A549 (cell line): ENCODE data around the gene IGSF22. TPM values are rescaled to one million over a fixed set of nuclear protein-coding genes. Genes with fewer than 3 reads are reported as not detected.
A peak's percentile ranks its signal among the peaks of the same experiment; 100 is the strongest.

Source experiments
- ATAC-seq, 2 experiments: fragments of 200-7000 bp in 1 of 2; fragments of >200 bp in 1 of 2; cut with Nextera tagmentation in 1 of 2; cut with Tn5 transposase in 1 of 2; 3 replicates each; pipeline versions ENCODE4 v1.8.0 to v1.9.1; 2018 to 2020; ENCODE audit warnings: mild to moderate bottlenecking in 1 of 2, moderate library complexity in 1 of 2
- CTCF ChIA-PET: fragments of 300-600 bp; sonication (Branson Sonifier 250); formaldehyde crosslinking; extraction: SDS; loops from one replicate; lab custom pipeline; 2021; ENCODE audit warnings: antibody characterized with exemption, inconsistent platforms; lab: Yijun Ruan, JAX
- POLR2A ChIA-PET: fragments of 350-600 bp; formaldehyde crosslinking; extraction: SDS; loops from one replicate; lab custom pipeline; 2021; ENCODE audit warnings: antibody characterized with exemption, inconsistent platforms; lab: Yijun Ruan, JAX
- DNase-seq, 2 experiments: peaks; one replicate each; pipeline versions ENCODE4 v3.0.0 to v3.0.0-alpha.2; 2011 to 2016; ENCODE audit warnings: low read depth in 1 of 2, low spot score in 1 of 2
- FAIRE-seq: peaks from 2 replicates; lab custom pipeline; 2011; peaks lifted over from hg19 to GRCh38; lab: Jason Lieb, UNC
- H3K27ac ChIP-seq, 2 experiments: fragments of >200 bp; sonication (Bioruptor Twin); formaldehyde crosslinking; 3 replicates each; pipeline ENCODE4 v1.5.1; 2016 to 2017
- H3K4me1 ChIP-seq: fragments of >200 bp; sonication (Bioruptor Twin); formaldehyde crosslinking; 3 replicates; pipeline ENCODE4 v1.6.1; 2016
- H3K4me2 ChIP-seq: fragments of >200 bp; sonication (Bioruptor Twin); formaldehyde crosslinking; 3 replicates; pipeline ENCODE4 v1.6.1; 2016
- H3K4me3 ChIP-seq: fragments of >200 bp; sonication (Bioruptor Twin); formaldehyde crosslinking; 3 replicates; pipeline ENCODE4 v1.5.1; 2016
- H3K9me3 ChIP-seq: fragments of >200 bp; sonication (Bioruptor Twin); formaldehyde crosslinking; 3 replicates; pipeline ENCODE4 v1.6.1; 2016
- CBX8 ChIP-seq: fragments of 200-600 bp; sonication (generic); IDR thresholded peaks from 2 replicates; pipeline ENCODE4 v1.6.1; 2016
- CHD2 ChIP-seq: fragments of 150-350 bp; IDR thresholded peaks from 2 replicates; pipeline ENCODE4 v1.6.1; 2014; ENCODE audit warnings: low read length; ENCODE audit not compliant: partially characterized antibody
- EHMT2 ChIP-seq: fragments of 200-600 bp; sonication (generic); IDR thresholded peaks from 2 replicates; pipeline ENCODE4 v1.6.1; 2016; ENCODE audit warnings: antibody characterized with exemption, low read depth, mild to moderate bottlenecking, moderate library complexity
- ESRRA ChIP-seq: fragments of 150-350 bp; IDR thresholded peaks from 2 replicates; pipeline ENCODE4 v1.6.1; 2014; ENCODE audit warnings: mild to moderate bottlenecking, low read length, borderline replicate concordance
- FOSB ChIP-seq: fragments of 250-450 bp; sonication (Bioruptor Pico); IDR thresholded peaks from 2 replicates; pipeline ENCODE4 v1.5.0; 2020; ENCODE audit warnings: mild to moderate bottlenecking, moderate library complexity
- FOSL2 ChIP-seq, 2 experiments: fragments of 450-650 bp in 1 of 2; fragments of >200 bp in 1 of 2; sonication (Bioruptor Twin) in 1 of 2; formaldehyde crosslinking; IDR thresholded peaks; 2 replicates each; pipeline versions ENCODE4 v1.5.0 to v1.6.1; 2016 to 2020; ENCODE audit warnings: mild to moderate bottlenecking in 1 of 2, moderate library complexity in 1 of 2
- HDAC2 ChIP-seq: fragments of 200-600 bp; sonication (generic); IDR thresholded peaks from 2 replicates; pipeline ENCODE4 v1.6.1; 2016
- HEYL ChIP-seq: fragments of 250-450 bp; sonication (Bioruptor Pico); IDR thresholded peaks from 2 replicates; pipeline ENCODE4 v1.8.0; 2021; ENCODE audit warnings: mild to moderate bottlenecking, moderate library complexity
- KDM1A ChIP-seq: fragments of 200-600 bp; sonication (generic); IDR thresholded peaks from 2 replicates; pipeline ENCODE4 v1.6.1; 2016; ENCODE audit warnings: low read depth, mild to moderate bottlenecking
- MAFK ChIP-seq: fragments of 450-650 bp; IDR thresholded peaks from 2 replicates; pipeline ENCODE4 v1.6.1; 2014; ENCODE audit not compliant: partially characterized antibody
- PHF8 ChIP-seq: fragments of 200-600 bp; sonication (generic); IDR thresholded peaks from 2 replicates; pipeline ENCODE4 v1.6.1; 2016; ENCODE audit warnings: low read depth, mild to moderate bottlenecking, antibody characterized with exemption, moderate library complexity, borderline replicate concordance
- POLR2A ChIP-seq: IDR thresholded peaks from 2 replicates; pipeline ENCODE4 v1.6.1; 2012; ENCODE audit warnings: mild to moderate bottlenecking, low read length
- RCOR1 ChIP-seq: fragments of 150-350 bp; IDR thresholded peaks from 2 replicates; pipeline ENCODE4 v1.6.1; 2014; ENCODE audit warnings: antibody characterized with exemption, low read length, low read depth
- RNF2 ChIP-seq: fragments of 200-600 bp; sonication (generic); IDR thresholded peaks from 2 replicates; pipeline ENCODE4 v1.6.1; 2016; ENCODE audit warnings: low read depth, mild to moderate bottlenecking, antibody characterized with exemption, moderate library complexity, borderline replicate concordance
- SREBF2 ChIP-seq: fragments of 450-650 bp; IDR thresholded peaks from 2 replicates; pipeline ENCODE4 v1.6.1; 2014; ENCODE audit warnings: mild to moderate bottlenecking, moderate library complexity
- TP53 ChIP-seq: fragments of 250-450 bp; sonication (Bioruptor Pico); IDR thresholded peaks from 2 replicates; pipeline ENCODE4 v1.5.0; 2021; ENCODE audit warnings: mild to moderate bottlenecking, moderate library complexity
- ZC3H11A ChIP-seq: fragments of 450-650 bp; IDR thresholded peaks from 2 replicates; pipeline ENCODE4 v1.6.1; 2014; ENCODE audit warnings: antibody characterized with exemption, mild to moderate bottlenecking
- ZNF302 ChIP-seq: fragments of 250-450 bp; sonication (Bioruptor Pico); IDR thresholded peaks from 2 replicates; pipeline ENCODE4 v1.9.0; 2021; ENCODE audit warnings: inconsistent platforms, mild to moderate bottlenecking, moderate library complexity
- ZSCAN20 ChIP-seq: fragments of 250-450 bp; sonication (Bioruptor Pico); IDR thresholded peaks from 2 replicates; pipeline ENCODE4 v1.8.0; 2022; ENCODE audit warnings: mild to moderate bottlenecking, moderate library complexity
- WGBS: methylation state at CpG from one replicate; pipeline ENCODE4 v1.1.6; 2017; ENCODE audit errors: missing lambda C conversion rate; 5-methylcytosine and 5-hydroxymethylcytosine counted together
- polyA plus RNA-seq, 4 experiments: library from polyadenylated mRNA; depleted of rRNA in 3 of 4; stranded (reverse); fragments of >200 nt; fragmentation: RNase III in 1 of 4; extraction: RNeasy Plus Mini Kit Qiagen cat#74134 plus additional on column Dnase treatment in 1 of 4; gene quantifications; 2 replicates in 3 of 4; 3 replicates in 1 of 4; pipeline ENCODE4 v1.2.3, GENCODE V29; 2011 to 2017
- TF ChIP-seq, protein P1 (sequence below): fragments of 450-650 bp; IDR thresholded peaks from 2 replicates; pipeline ENCODE4 v1.6.1; 2014; ENCODE audit warnings: antibody characterized with exemption

IGSF22 gene
- polyA plus RNA-seq, 2 of the 4 experiments (the other 2 are of a cell fraction): 0.06 TPM; not detected in 1

GRCh38 chr11:18754308-18754707 lies 28.3 kb upstream of the IGSF22 start:
- CTCF ChIA-PET: interaction anchor here (1.5 to 7.2 kb wide), 3 partner anchors 11 to 32 kb away, joined by 6 to 51 read pairs (median 9); no protein-coding TSS in a partner anchor
- TF ChIP-seq EHMT2 (no peak), ZNF302 (CRISPR knock-in tag) (no peak)
- FAIRE-seq (no peak), ATAC-seq (peak in 1 of 2 experiments; percentile 48; a peak in 3 of 6 replicates), DNase-seq (peak; percentile 23 to 29)
- no peaks in the 10 kb centered on the region for H3K9me3 ChIP-seq
- peaks cover 14% of the 10 kb centered on the region; the same call in 2 of the 3 replicates for H3K4me1 ChIP-seq
- H3K4me3 ChIP-seq: no peak overlapping the region
- no peak overlapping the region for H3K4me2 ChIP-seq
- POLR2A ChIA-PET: no interaction called here
- H3K27ac ChIP-seq: no peak overlapping the region
- 41% methylated on average over 5 of the region's 5 CpGs for WGBS

- WGBS: 52% methylated on average over 3 of the region's 3 CpGs
- CTCF ChIA-PET: interaction anchor here (0.8 to 7.2 kb wide), 8 partner anchors 9 to 647 kb away, joined by 3 to 51 read pairs (median 3); partner anchors contain the start of gene SAAL1
- Histone ChIP-seq H3K27ac (no peak overlapping the region), H3K4me2 (no peak overlapping the region), H3K9me3 (no peaks in the 10 kb centered on the region), H3K4me3 (no peak overlapping the region), H3K4me1 (peaks cover 15% of the 10 kb centered on the region; the same call in 2 of the 3 replicates)
- ATAC-seq (no peak), DNase-seq (no peak), FAIRE-seq (no peak)
- POLR2A ChIA-PET: no interaction called here
- TF ChIP-seq PHF8 (no peak), FOSB (no peak), CBX8 (no peak), CHD2 (no peak), ZC3H11A (no peak), TP53 (CRISPR knock-in tag) (no peak)
These were observed 26.5 kb upstream of the IGSF22 start for GRCh38 chr11:18752502-18752901.

DNA sequence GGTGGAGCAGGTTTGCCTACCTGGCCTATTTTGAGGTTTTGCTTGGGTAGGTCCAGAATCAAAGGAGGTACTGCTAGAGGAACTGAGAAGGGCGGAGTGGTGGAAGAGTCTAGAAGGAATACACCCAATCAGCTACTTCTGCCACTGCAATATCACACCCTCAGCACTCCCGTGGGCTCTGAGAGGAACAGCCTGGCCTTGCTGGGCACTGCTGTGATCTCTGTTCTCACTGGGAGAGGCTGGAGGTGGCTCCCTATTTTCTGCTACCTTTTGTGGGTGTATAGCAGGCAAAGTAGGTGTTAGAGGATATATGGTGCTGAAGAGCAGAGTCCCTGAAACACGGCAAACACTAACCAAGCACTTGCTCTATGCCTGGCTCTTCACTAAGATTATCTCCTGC lies 25.0 kb upstream of the IGSF22 start:
- ChIA-PET CTCF (interaction anchor here (0.9 to 7.2 kb wide), 5 partner anchors 12 to 645 kb away, joined by 3 to 51 read pairs (median 4); partner anchors contain the start of gene SAAL1), POLR2A (no interaction called here)
- ATAC-seq: no peak
- H3K4me1 ChIP-seq: peaks cover 15% of the 10 kb centered on the region; the same call in 2 of the 3 replicates
- H3K4me2 ChIP-seq: no peak overlapping the region
- TF ChIP-seq ESRRA (no peak), RCOR1 (no peak), KDM1A (no peak), HEYL (CRISPR knock-in tag) (no peak)
- WGBS: 85% methylated on average over 3 of the region's 3 CpGs
- H3K9me3 ChIP-seq: no peaks in the 10 kb centered on the region
- no peak for DNase-seq
- no peak overlapping the region for H3K4me3 ChIP-seq
- no peak for FAIRE-seq
- H3K27ac ChIP-seq: no peak overlapping the region

DNA sequence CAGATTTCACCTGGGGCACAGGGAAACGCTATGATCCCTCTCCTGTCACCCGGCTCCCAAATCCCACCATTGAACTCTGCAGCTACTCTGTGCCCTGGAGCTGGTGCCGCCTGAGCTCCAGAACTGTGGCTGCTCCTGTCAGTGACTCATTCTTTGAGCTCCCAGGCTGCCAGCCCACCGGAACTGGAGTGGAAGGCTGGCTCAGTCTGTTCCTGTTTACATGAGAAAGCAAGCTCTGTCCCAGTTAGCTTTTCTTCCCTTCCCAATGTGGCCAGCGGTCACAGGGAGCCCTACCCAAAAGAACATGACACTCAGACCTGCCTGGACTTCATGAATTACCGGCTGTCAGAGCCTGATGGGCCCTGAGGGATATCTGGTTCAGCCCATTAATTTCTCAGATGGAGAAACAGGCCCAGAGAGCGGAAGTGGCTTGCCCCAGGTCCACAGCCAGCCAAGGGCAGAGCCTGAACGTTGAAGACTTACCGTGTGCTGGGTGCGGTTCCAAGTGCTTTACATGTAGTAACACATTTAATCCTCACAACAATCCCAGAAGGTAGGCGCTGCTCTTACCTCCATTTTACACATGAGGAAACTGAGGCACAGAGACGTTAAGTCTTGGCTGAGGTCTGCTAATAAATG lies 23.8 kb upstream of the IGSF22 start:
- Histone ChIP-seq H3K4me3 (no peak overlapping the region), H3K9me3 (no peaks in the 10 kb centered on the region), H3K4me2 (peak overlapping the region; percentile 40), H3K4me1 (peaks cover 15% of the 10 kb centered on the region; the same call in 2 of the 3 replicates), H3K27ac (peak overlapping the region; percentile 59 to 81)
- FAIRE-seq (no peak), ATAC-seq (peak; percentile 75 to 88), DNase-seq (peak; percentile 37 to 53)
- ChIA-PET POLR2A (no interaction called here), CTCF (interaction anchor here (0.8 to 7.2 kb wide), 6 partner anchors 15 to 634 kb away, joined by 3 to 51 read pairs (median 6); no protein-coding TSS in a partner anchor)
- TF ChIP-seq ZSCAN20 (CRISPR knock-in tag) (no peak), MAFK (no peak), RNF2 (no peak), POLR2A (no peak), FOSL2 (IDR thresholded peaks at IDR 0.05) (no peak), FOSL2 (CRISPR knock-in tag; IDR thresholded peaks at IDR 0.05) (peak; percentile 54), SREBF2 (no peak), HDAC2 (no peak)
- TF ChIP-seq, protein P1, sequence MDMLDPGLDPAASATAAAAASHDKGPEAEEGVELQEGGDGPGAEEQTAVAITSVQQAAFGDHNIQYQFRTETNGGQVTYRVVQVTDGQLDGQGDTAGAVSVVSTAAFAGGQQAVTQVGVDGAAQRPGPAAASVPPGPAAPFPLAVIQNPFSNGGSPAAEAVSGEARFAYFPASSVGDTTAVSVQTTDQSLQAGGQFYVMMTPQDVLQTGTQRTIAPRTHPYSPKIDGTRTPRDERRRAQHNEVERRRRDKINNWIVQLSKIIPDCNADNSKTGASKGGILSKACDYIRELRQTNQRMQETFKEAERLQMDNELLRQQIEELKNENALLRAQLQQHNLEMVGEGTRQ: no peak
- 57% methylated on average over 12 of the region's 12 CpGs for WGBS
